Stimulated activated CD8-positive, alpha-beta memory T cell treated with anti-CD3 and anti-CD28 coated beads, Interleukin-2, amount 100 ng/mL, for 1 hour (primary cell): ENCODE data around the gene SMKR1.
"Not testable (repeated sequence)": the region's sequence is repeated elsewhere in the genome, so short reads cannot be mapped to it uniquely, and the experiment has no call there.

Experiments used
- DNase-seq, 2 donors: peaks; one replicate each; pipeline ENCODE4 v3.0.0-alpha.2; 2020; ENCODE audit warnings: low read depth in 2 of 2

Gene SMKR1

GRCh38 chr7:129525225-129525862, 23.0 kb downstream of the SMKR1 start:
- DNase-seq: no peak

DNA sequence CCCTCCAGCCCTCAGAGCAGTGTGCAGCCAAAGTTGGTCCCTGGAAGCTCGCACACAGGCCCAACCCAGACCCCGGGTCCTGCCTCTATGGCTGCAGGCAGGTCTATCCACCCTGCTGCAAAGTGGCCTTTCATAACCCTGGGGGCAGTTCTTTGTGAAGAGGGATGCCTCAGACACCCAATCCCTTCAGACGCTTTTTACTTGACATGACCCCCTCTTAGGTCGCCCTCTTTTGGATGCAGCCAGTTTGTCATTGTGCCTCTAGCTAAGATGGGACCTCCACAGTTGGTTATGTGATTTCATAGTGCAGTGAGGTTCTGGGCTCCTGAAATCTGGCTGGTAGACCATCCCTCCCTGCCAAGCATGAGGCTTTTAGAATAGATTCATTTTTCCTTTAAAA, 27.3 kb downstream of the SMKR1 start:
- DNase-seq: no peak

- no peak for DNase-seq
Observed at GRCh38 chr7:129530795-129531391, 28.6 kb downstream of the SMKR1 start.

DNA sequence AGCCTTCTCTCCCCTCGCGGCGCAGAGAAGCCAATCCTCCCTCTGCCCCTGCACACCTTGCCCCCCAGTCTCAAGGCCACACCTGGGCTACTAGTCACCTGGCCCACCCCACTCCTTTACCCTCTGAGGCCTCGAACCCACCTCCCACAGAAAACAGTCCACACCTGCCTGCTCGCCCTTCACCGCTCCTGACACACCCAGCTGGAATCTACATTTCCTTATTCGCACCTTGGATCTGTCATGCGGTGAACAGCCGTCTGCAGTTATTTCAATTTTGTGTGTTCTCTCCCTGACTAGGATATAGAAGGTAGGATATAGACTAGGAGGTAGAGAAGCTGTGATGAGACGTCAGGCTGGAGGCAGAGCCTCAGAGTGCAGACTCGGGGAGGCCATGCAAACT, 29.4 kb downstream of the SMKR1 start:
- DNase-seq: no peak

GRCh38 chr7:129532375-129532774, 30.0 kb downstream of the SMKR1 start:
- DNase-seq: no peak

DNA sequence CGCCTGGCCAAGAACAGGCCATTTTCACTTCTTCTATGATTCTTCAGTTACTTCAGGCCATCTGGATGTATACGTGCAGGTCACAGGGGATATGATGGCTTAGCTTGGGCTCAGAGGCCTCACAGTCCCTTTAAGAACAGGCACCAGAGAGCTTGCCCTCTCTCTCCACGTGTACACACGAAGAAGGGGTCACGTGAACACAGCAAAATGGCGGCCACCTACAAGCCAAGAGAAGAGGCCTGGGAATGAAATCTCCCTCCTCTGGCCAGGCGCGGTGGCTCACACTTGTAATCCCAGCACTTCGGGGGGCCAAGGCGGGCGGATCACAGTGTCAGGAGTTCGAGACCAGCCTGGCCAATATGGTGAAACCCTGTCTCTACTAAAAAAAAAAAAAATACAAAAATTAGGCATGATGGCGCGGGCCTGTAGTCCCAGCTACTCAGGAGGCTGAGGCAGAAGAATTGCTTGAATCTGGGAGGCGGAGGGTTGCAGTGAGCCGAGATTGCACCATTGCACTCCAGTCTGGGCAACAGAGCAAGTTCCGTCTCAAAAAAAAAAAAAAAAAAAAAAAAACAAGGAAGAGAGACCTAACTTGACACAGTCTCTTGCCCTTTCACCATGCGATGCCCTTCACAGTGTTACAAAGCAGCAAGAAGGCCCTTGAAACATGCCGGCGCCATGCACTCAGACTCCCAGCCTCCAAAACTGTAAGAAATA, 32.4 kb downstream of the SMKR1 start:
- not testable (repeated sequence) for DNase-seq

DNA sequence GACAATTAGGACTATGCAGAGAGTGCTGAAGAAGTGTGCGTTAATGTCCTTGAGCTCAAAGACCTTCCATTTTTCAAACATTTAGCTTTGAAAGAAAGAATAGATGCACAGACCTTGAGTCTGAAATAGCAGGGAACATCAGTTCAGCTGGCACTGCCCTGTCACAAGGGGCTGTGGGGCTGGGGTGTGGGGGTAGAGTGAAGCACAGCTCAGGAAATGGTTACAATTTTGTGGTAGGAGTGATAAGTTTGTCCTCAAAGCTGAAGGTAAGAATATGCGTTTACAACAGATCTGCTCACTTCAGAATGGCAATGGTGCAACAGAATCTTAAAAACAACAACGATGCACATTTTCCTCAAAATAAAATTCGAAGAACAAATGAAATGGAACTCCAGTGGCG, 33.6 kb downstream of the SMKR1 start:
- no peak for DNase-seq

GRCh38 chr7:129536323-129536722, 34.0 kb downstream of the SMKR1 start:
- no peak for DNase-seq

DNA sequence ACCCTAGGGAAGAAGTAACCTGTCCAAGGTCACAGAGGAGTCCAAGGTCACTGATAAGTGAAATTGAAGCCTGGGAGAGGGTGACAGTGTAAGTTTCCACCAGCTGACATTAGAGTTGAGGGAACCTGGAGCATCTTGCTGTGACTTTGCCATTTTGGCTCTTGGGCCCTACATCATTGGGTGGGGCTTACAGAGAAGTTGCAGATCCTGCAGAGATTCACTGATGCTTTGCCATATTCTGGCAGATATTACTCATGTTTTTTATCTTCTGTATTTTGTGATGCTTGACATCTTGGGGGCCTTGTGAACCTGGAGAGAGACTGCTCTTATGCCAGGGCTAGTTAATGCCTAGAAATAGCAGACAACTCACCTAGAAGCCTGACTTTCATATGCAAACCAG, 36.5 kb downstream of the SMKR1 start:
- no peak for DNase-seq

- DNase-seq: no peak
Observed at GRCh38 chr7:129540340-129540739, 38.0 kb downstream of the SMKR1 start.

- no peak for DNase-seq
Observed at GRCh38 chr7:129544700-129545099, 42.4 kb downstream of the SMKR1 start.

- no peak for DNase-seq
Observed at GRCh38 chr7:129550693-129551360, 48.5 kb downstream of the SMKR1 start.

- no peak for DNase-seq
Observed at GRCh38 chr7:129553899-129554461, 51.6 kb downstream of the SMKR1 start.

GRCh38 chr7:129556607-129557133, 54.3 kb downstream of the SMKR1 start:
- DNase-seq: no peak

DNA sequence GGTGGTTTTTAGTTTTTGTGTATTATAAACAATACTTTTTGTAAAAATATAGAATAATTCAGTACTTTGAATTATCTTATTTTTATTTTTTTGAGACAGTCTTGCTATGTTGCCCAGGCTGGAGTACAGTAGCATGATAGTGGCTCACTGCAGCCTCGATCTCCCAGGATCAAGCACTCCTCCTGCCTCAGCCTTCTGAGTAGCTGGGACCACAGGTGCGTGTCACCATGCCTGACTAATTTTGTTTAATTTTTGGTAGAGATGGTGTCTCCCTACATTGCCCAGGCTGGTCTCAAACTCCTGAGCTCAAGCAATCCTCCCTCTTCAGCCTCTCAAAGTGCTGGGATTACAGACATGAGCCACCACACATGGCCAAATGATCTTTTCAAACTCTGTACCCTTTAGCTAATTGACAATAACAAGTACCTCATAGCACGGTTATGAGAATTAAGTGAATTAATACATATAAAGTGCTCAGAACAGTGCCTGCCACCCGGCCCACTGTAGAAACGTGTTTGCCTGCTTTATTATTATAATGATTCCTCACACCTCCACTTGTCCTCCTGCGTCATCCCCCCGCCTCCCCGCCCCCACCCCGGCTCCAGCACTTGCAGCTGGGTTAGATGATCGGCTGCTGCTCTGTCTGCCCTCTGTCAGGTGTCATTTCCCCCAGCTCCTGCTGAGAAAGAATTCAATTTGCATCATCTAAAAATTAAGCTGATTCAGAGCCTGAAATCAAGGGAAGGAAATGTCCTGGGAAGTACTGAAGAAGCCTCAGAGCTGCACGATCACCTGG, 55.6 kb downstream of the SMKR1 start:
- DNase-seq: no peak

GRCh38 chr7:129559564-129559963, 57.2 kb downstream of the SMKR1 start:
- no peak for DNase-seq

DNA sequence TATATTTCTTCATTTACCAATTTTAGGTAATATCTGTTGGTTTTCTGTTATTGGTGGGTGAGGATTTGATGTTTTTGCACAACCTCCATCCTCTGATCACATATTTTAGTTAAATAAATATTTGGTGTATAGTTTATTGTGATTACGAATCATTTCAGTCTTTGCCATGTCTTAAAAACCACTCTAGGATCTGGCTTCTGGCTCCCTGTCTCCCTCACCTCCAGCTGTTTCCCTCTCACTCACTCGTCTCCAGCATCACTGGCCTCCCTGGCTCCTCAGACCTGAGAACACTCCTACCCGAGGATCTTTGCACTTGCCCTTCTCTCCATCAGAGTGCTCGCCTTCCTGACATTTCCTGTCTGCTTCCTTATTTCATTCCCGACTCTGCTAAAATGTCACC, 58.5 kb downstream of the SMKR1 start:
- DNase-seq: no peak

DNA sequence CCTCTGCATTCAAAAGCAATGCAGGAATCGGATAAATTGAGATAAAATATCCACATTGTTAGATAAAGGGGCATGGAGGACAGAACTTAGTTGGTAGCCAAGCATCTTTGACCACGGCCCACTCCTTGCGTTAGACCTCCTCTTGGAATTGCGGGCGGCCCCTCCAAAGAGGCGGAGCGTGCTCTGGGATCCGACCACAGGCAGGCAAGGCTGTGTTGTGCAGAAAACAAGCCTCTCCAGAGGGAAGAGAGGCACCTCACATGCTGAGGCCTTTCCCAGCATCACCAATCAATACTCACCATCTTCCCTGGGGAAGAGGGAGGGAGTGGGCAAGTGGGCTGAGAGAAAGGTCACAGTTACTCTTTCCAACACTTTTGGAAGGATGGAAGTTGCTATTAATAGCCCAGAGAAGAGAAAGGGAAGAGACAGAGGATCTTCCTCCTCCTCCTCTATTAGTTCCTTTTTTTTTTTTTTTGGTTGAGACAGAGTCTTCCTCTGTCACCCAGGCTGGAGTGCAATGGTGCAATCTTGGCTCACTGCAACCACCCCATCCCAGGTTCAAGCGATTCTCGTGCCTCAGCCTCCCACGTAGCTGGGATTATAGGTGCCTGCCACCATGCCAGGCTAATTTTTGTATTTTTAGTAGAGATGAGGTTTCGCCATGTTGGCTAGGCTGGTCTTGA, 59.5 kb downstream of the SMKR1 start:
- DNase-seq: no peak
